Measurements from ENCODE around the gene OTOR.

GRCh38 chr20:16699293-16699692, 48.9 kb upstream of the OTOR start:
- no peak for TF ChIP-seq CTCF (conservative IDR thresholded peaks at IDR 0.05; ENCODE audit: low read length)
- TF ChIP-seq EZH2phosphoT487 (IDR thresholded peaks at IDR 0.05; ENCODE audit: borderline replicate concordance, low read depth, low read length): no peak

Data from OCI-LY7 (cell line).